ENCODE results near the gene LRRC28. TPM values are rescaled to one million over a fixed set of nuclear protein-coding genes. Genes with fewer than 3 reads are reported as not detected.

The LRRC28 gene
- total and polyA plus RNA-seq, 2 experiments from 2014 or later = 24.9 to 45.5 TPM

DNA sequence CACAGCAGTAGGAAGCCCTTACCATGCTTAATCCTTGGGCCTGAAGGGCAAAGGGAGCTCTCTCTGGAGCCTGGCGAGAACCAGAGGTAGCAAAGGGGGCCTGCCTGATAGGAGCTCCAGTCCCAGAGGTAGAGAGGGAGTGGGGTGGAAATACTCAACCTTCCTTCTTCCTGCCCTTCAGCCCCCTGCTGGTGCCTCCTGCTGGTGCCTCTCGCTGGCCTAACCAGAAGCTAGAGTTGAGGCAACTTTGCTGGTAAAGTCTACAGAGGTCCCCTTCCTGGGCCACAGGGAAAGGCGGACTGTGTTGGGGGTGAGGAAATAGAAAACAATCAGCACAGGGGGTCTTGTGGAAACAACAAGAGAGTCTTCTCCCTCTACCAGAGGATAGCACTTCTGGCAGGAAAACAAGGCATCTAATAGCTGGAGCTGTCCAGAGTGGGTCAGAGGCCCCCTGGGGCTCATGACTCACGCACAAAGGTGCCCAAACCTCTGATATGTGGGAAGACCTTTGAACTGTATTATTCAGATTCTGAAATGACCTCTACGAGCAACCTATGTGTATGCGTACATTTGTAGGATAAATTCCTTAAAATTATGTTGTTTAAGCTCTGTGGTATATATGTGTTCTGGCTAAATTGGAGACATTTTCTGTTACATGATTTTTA is 133.9 kb downstream of the LRRC28 start:
- peak in 1 of 2 donors; percentile 30 for DNase-seq (ENCODE audit: low read depth in 1 of 2, low spot score in 1 of 2)
- Histone ChIP-seq H3K27ac (no peak overlapping the region), H3K4me3 (no peak overlapping the region), H3K9me3 (ENCODE audit: low read depth) (no peaks in the 10 kb centered on the region), H3K27me3 (no peaks in the 10 kb centered on the region), H3K4me1 (ENCODE audit: low read depth) (no peaks in the 10 kb centered on the region), H3K36me3 (no peaks in the 10 kb centered on the region)
- TF ChIP-seq, protein P1, sequence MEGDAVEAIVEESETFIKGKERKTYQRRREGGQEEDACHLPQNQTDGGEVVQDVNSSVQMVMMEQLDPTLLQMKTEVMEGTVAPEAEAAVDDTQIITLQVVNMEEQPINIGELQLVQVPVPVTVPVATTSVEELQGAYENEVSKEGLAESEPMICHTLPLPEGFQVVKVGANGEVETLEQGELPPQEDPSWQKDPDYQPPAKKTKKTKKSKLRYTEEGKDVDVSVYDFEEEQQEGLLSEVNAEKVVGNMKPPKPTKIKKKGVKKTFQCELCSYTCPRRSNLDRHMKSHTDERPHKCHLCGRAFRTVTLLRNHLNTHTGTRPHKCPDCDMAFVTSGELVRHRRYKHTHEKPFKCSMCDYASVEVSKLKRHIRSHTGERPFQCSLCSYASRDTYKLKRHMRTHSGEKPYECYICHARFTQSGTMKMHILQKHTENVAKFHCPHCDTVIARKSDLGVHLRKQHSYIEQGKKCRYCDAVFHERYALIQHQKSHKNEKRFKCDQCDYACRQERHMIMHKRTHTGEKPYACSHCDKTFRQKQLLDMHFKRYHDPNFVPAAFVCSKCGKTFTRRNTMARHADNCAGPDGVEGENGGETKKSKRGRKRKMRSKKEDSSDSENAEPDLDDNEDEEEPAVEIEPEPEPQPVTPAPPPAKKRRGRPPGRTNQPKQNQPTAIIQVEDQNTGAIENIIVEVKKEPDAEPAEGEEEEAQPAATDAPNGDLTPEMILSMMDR (IDR thresholded peaks at IDR 0.05; ENCODE audit: low read depth, low read length) = peak; percentile 17

- TF ChIP-seq, protein P1 (IDR thresholded peaks at IDR 0.05; ENCODE audit: low read depth, low read length) = no peak
- Histone ChIP-seq H3K27ac (no peak overlapping the region), H3K27me3 (no peaks in the 10 kb centered on the region), H3K4me1 (ENCODE audit: low read depth) (no peaks in the 10 kb centered on the region), H3K9me3 (ENCODE audit: low read depth) (no peaks in the 10 kb centered on the region), H3K4me3 (no peak overlapping the region), H3K36me3 (no peaks in the 10 kb centered on the region)
- DNase-seq (ENCODE audit: low read depth in 1 of 2, low spot score in 1 of 2) = peak; percentile 12 to 63
Observed at GRCh38 chr15:99385865-99386264, 134.6 kb downstream of the LRRC28 start.

GRCh38 chr15:99386391-99386790 is 135.1 kb downstream of the LRRC28 start:
- Histone ChIP-seq H3K4me3 (no peak overlapping the region), H3K36me3 (no peaks in the 10 kb centered on the region), H3K9me3 (ENCODE audit: low read depth) (no peaks in the 10 kb centered on the region), H3K27ac (no peak overlapping the region), H3K27me3 (no peaks in the 10 kb centered on the region), H3K4me1 (ENCODE audit: low read depth) (no peaks in the 10 kb centered on the region)
- no peak for DNase-seq (ENCODE audit: low read depth in 1 of 2, low spot score in 1 of 2)
- TF ChIP-seq, protein P1 (IDR thresholded peaks at IDR 0.05; ENCODE audit: low read depth, low read length) = no peak

DNA sequence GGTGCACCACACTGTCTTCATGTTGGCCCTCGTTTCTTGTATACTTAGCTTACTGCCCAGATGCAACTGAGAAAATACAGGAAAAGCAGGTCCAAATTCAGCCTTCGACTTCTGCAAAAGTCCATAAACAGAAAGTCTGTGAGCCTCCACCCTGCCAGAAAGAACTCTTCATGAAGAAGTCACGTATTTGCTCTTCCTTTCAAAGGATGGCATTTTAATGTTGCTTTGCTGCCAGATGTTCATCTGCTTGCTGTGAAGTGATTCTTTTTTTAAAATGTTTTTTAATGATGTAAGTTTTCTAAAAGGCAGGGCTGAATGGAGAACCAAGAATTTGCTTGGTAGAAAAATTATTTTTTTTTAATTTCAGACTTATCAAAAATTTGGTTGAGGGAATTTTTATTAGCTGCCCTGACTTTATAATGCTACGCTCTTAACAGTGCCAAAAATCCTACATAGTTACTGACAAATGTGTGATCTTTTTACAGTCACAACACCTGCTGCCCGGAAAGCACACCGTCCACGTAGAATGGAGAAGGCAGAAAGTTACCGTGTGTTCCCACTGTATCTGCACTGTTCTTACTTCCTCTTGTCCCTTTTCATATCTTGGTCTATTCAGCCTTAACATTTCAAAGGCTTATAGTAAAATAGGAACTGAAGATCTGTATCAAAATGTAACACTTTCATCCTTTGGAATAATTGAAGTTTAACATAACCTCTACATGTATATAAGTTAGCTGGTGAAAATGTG is 136.3 kb downstream of the LRRC28 start:
- Histone ChIP-seq H3K27ac (no peak overlapping the region), H3K9me3 (ENCODE audit: low read depth) (no peaks in the 10 kb centered on the region), H3K4me1 (ENCODE audit: low read depth) (no peaks in the 10 kb centered on the region), H3K27me3 (no peaks in the 10 kb centered on the region), H3K4me3 (no peak overlapping the region), H3K36me3 (no peaks in the 10 kb centered on the region)
- TF ChIP-seq, protein P1 (IDR thresholded peaks at IDR 0.05; ENCODE audit: low read depth, low read length) = no peak
- DNase-seq (ENCODE audit: low read depth in 1 of 2, low spot score in 1 of 2) = no peak

DNA sequence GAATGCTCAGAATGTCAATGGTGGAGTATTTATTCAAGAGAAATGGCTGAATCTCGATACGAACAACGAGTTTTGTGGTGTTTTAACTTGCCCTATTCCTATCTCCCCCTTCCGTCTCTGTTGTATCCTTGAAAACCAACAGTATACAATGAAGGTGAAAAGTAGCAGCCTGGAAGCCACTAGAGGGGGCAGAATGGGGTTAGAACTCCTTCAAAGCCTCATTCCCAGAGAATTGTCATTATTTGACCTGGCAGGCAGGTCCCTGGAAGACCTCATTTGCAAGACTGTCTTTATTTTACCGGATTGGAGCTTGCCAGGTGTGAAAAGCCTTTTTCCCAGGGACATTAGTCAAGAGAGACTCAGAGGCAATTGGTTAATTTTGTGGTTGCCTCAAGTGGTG is 139.4 kb downstream of the LRRC28 start:
- Histone ChIP-seq H3K4me3 (no peak overlapping the region), H3K4me1 (ENCODE audit: low read depth) (no peaks in the 10 kb centered on the region), H3K27ac (no peak overlapping the region), H3K27me3 (no peaks in the 10 kb centered on the region), H3K36me3 (no peaks in the 10 kb centered on the region), H3K9me3 (ENCODE audit: low read depth) (no peaks in the 10 kb centered on the region)
- TF ChIP-seq, protein P1 (IDR thresholded peaks at IDR 0.05; ENCODE audit: low read depth, low read length) = peak; percentile 14
- no peak for DNase-seq (ENCODE audit: low read depth in 1 of 2, low spot score in 1 of 2)
